GM10248 (cell line): ENCODE measurements around the gene TEP1.

Experiments used
- CTCF ChIA-PET: fragments of 300-600 bp; sonication (Branson Sonifier 250); formaldehyde crosslinking; extraction: SDS; loops from one replicate; lab custom pipeline; 2021; ENCODE audit warnings: antibody characterized with exemption; lab: Yijun Ruan, JAX
- POLR2A ChIA-PET: fragments of 350-650 bp; sonication (Branson Sonifier 250); formaldehyde crosslinking; extraction: SDS; loops from one replicate; lab custom pipeline; 2020; ENCODE audit warnings: antibody characterized with exemption; lab: Yijun Ruan, JAX
- DNase-seq: peaks from one replicate; pipeline ENCODE4 v3.0.0; 2012; ENCODE audit errors: extremely low spot score
- TF ChIP-seq, protein P1 (sequence below): IDR thresholded peaks from 2 replicates; pipeline ENCODE4 v1.5.1; 2012; ENCODE audit warnings: mild to moderate bottlenecking, low read depth; ENCODE audit errors: extremely low read depth, missing control alignments, control extremely low read depth

TEP1 gene

DNA sequence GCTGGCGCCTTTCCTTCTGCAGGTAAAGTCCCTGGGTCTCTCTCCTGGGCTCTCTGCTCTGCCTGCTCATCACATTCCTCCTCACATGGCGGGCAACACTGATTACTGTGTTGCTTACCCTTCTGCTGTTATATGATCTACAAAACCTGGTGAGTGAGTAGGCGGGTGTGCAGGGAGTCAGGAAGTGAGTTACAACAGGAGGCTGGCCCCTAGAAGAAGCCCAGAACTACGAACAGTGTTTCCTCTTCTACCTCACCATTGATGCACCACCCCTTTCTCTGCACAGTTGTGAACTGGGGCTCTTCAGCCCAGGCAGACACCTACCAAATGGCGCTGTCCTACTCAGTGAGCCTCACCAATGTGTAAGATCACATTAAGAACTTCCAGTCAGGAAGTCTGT is 27.6 kb upstream of the TEP1 start:
- POLR2A ChIA-PET = interaction anchor here (1.0 kb wide), 1 partner anchor 28 kb away, joined by 3 read pairs; the partner anchor contains the start of gene PNP
- CTCF ChIA-PET = interaction anchor here (1.6 to 3.0 kb wide), 3 partner anchors 7 to 25 kb away, joined by 4 to 13 read pairs (median 12); no protein-coding TSS in a partner anchor
- no peak for DNase-seq
- TF ChIP-seq, protein P1, sequence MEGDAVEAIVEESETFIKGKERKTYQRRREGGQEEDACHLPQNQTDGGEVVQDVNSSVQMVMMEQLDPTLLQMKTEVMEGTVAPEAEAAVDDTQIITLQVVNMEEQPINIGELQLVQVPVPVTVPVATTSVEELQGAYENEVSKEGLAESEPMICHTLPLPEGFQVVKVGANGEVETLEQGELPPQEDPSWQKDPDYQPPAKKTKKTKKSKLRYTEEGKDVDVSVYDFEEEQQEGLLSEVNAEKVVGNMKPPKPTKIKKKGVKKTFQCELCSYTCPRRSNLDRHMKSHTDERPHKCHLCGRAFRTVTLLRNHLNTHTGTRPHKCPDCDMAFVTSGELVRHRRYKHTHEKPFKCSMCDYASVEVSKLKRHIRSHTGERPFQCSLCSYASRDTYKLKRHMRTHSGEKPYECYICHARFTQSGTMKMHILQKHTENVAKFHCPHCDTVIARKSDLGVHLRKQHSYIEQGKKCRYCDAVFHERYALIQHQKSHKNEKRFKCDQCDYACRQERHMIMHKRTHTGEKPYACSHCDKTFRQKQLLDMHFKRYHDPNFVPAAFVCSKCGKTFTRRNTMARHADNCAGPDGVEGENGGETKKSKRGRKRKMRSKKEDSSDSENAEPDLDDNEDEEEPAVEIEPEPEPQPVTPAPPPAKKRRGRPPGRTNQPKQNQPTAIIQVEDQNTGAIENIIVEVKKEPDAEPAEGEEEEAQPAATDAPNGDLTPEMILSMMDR = no peak

DNA sequence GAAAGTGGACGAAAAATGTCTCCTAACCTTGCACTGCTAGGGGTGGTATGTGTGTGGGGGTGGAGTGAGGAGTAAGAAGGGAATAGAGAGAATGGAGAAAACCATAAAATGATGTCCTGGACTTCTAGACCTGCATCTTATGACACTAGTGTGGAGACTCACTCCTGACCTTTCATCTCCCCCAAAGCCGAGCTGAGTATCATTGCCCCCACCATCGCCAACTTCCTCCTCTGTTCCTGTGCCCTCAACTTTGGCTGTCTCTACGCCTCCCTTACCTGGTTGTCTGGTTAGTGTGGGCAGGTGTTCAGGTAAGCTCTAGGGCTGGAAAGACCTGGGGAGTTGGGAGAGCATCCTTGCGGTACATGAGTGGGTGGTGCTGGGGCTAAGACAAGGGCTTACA is 27.2 kb upstream of the TEP1 start:
- TF ChIP-seq, protein P1 = no peak
- DNase-seq = no peak
- ChIA-PET CTCF (interaction anchor here (2.1 to 3.0 kb wide), 2 partner anchors 18 to 25 kb away, joined by 12 to 13 read pairs; no protein-coding TSS in a partner anchor), POLR2A (no interaction called here)

GRCh38 chr14:20438664-20439063 is 25.4 kb upstream of the TEP1 start:
- ChIA-PET POLR2A (no interaction called here), CTCF (no interaction called here)
- TF ChIP-seq, protein P1 = no peak
- no peak for DNase-seq

DNA sequence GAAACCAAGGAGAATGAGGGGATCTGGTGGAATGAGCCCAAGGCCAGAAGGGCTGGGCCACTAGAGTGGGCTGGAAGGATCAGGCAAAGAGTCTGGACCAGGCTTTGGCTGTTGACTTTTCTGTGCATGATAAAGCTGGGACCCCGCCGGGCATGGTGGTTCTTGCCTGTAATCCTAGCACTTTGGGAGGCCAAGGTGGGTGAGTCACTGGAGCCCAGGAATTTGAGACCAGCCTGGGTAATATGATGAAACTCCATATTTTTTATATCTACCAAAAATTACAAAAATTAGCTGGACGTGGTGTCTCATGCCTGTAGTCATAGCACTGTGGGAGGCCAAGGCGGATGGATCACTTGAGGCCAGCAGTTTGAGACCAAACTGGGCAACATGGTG is 23.1 kb upstream of the TEP1 start:
- ChIA-PET POLR2A (interaction anchor here (0.7 kb wide), 1 partner anchor 25 kb away, joined by 3 read pairs; the partner anchor contains the start of gene PIP4P1), CTCF (interaction anchor here (1.9 to 2.1 kb wide), 2 partner anchors 12 to 21 kb away, joined by 6 to 11 read pairs; no protein-coding TSS in a partner anchor)
- TF ChIP-seq, protein P1 = no peak
- no peak for DNase-seq

- DNase-seq = no peak
- TF ChIP-seq, protein P1 = no peak
- ChIA-PET CTCF (interaction anchor here (1.9 to 2.1 kb wide), 2 partner anchors 11 to 20 kb away, joined by 6 to 11 read pairs; no protein-coding TSS in a partner anchor), POLR2A (interaction anchor here (0.7 kb wide), 1 partner anchor 26 kb away, joined by 3 read pairs; the partner anchor contains the start of gene PIP4P1)
These were observed 22.5 kb upstream of the TEP1 start, which contains the start of gene KLHL33 for GRCh38 chr14:20435582-20436362. KLHL33 (minus strand) TSS chr14:20436166; CDS start chr14:20435811, 355 bp downstream.

DNA sequence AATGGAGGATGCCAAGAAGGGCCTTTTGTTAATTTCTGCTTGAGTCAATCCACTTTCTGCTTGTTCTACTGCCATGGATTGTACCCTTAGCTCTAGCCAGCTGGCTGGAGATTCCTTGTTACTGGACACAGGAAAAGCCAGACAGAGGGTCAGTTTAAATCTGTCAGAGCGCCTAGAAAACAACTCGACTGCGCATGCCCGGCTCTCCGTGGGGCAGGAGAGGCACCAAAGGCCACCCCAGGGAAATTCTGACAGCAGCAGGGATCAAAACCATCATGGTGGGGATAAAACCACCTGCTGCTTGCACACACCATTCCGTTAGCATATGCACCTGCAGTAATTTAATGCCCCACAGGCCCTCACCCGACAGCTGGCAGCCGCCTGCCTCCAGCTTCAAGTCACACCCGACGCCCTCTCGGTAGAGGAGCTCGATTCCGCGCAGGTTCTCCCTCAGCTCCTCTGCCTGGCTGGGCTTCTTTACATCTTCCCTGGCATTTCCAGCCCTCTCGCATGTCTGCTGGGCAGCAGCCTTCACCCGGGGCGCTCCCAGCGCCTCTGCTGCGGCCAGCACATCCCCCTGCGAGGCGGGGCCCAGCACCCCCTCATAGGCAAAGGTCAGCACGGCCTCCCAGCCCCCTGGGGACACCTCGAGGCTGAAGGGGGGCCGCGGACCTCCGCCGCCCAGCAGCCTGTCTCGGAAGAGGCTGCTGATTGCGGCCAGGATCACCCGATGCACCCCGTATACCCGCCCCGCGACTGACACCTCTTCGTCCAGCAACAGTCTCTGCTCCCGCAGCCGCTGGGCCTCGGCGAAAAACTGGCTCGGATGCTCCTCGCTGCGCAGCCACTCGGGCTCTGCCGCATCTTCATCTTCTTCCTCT is 21.6 kb upstream of the TEP1 start:
- CTCF ChIA-PET = interaction anchor here (1.0 to 2.1 kb wide), 3 partner anchors 11 to 19 kb away, joined by 3 to 11 read pairs (median 6); no protein-coding TSS in a partner anchor
- DNase-seq = no peak
- TF ChIP-seq, protein P1 = no peak
- POLR2A ChIA-PET = no interaction called here
